ENCODE measurements around the gene MYZAP. TPM values are rescaled to one million over a fixed set of nuclear protein-coding genes. Genes with fewer than 3 reads are reported as not detected.

MYZAP gene
- total and polyA plus RNA-seq, 9 of the 15 experiments (the other 6 are each of a cell fraction or from before 2014, with no cell fraction given), result 0.03 TPM; not detected in 8

GRCh38 chr15:57734860-57735259 is 143.2 kb downstream of the MYZAP start:
- ChIA-PET POLR2A (interaction anchor here (0.8 to 1.4 kb wide), 2 partner anchors 10 to 27 kb away, joined by 3 read pairs; no protein-coding TSS in a partner anchor), CTCF (ENCODE audit: low intra/inter-chr PET ratio) (no interaction called here)
- no peak for ATAC-seq
- in situ Hi-C loops (cut with MboI), result loop anchor here (25.0 kb wide), 1 partner anchor 327 kb away; the partner anchor contains the start of gene ALDH1A2
- Histone ChIP-seq H3K9ac (ENCODE audit: insufficient read depth in 1 of 2, low read depth in 2 of 2, low read length in 2 of 2) (no peak overlapping the region), H3K4me2 (ENCODE audit: insufficient read depth, low read length) (no peak overlapping the region), H3K27me3 (ENCODE audit: control insufficient read depth in 2 of 2, insufficient read depth in 2 of 2, low read length in 2 of 2) (peaks cover 0 to 4% of the 10 kb centered on the region in 2 experiments; a peak in 1 of 5 replicates), H3K9me3 (replicated peaks; ENCODE audit: control insufficient read depth, insufficient read depth, low read depth, low read length) (no peaks in the 10 kb centered on the region; the same call in 1 of the 2 replicates), H4K20me1 (replicated peaks; ENCODE audit: control insufficient read depth, insufficient read depth, low read length) (no peaks in the 10 kb centered on the region), H3K9me1 (ENCODE audit: control insufficient read depth, insufficient read depth, low read length) (no peaks in the 10 kb centered on the region), H2AFZ (ENCODE audit: low read depth, low read length) (no peak overlapping the region), H3K27ac (ENCODE audit: extremely low read depth, low read depth, low read length) (no peak overlapping the region), H3K79me2 (ENCODE audit: control insufficient read depth, insufficient read depth, low read length) (no peaks in the 10 kb centered on the region), H3K36me3 (ENCODE audit: control insufficient read depth, insufficient read depth, low read length) (no peaks in the 10 kb centered on the region; the same call in 2 of the 3 replicates), H3K4me1 (replicated peaks in 1 of 2; ENCODE audit: control insufficient read depth in 2 of 2, insufficient read depth in 2 of 2, low read length in 2 of 2) (peaks cover 0 to 14% of the 10 kb centered on the region in 2 experiments; a peak in 3 of 5 replicates), H3K4me3 (no peak overlapping the region)
- DNase-seq (ENCODE audit: extremely low read depth in 1 of 4, low spot score in 3 of 4), result no peak
- intact Hi-C loops (cut with micrococcal nuclease), result loop anchor here (5.0 kb wide), 2 partner anchors 337 to 447 kb away; no protein-coding TSS in a partner anchor
- 5% methylated on average over 2 of the region's 2 CpGs for WGBS (ENCODE audit: insufficient coverage, low coverage, missing lambda C conversion rate)
- no TSS peak for BruUV-seq (replicated peaks)
- FAIRE-seq, result no peak
- TF ChIP-seq ARNT (IDR thresholded peaks at IDR 0.05), result no peak
- no peak for TF ChIP-seq BCL6 (CRISPR knock-in tag; IDR thresholded peaks at IDR 0.05)
- no peak for TF ChIP-seq ZNF431 (CRISPR knock-in tag; IDR thresholded peaks at IDR 0.05)
- peak; percentile 74 for TF ChIP-seq C11orf30 (IDR thresholded peaks at IDR 0.05; ENCODE audit: low read depth)
- no peak for TF ChIP-seq TFAM (CRISPR knock-in tag; conservative IDR thresholded peaks at IDR 0.05)
- no peak for TF ChIP-seq EWSR1 (IDR thresholded peaks at IDR 0.05; ENCODE audit: borderline replicate concordance, low read depth, partially characterized antibody)
- TF ChIP-seq SP2 (IDR thresholded peaks at IDR 0.05; ENCODE audit: extremely low read depth, low read depth, low read length, poor library complexity, severe bottlenecking), result no peak
- TF ChIP-seq KDM5B (IDR thresholded peaks at IDR 0.05; ENCODE audit: insufficient replicate concordance, low read depth, low read length), result no peak
- TF ChIP-seq SREBF2 (CRISPR knock-in tag; IDR thresholded peaks at IDR 0.05), result no peak
- TF ChIP-seq IRF1 (CRISPR knock-in tag; IDR thresholded peaks at IDR 0.05; ENCODE audit: borderline replicate concordance), result no peak
- TF ChIP-seq ZNF76 (CRISPR knock-in tag; IDR thresholded peaks at IDR 0.05; ENCODE audit: borderline replicate concordance), result no peak
- TF ChIP-seq KLF16 (IDR thresholded peaks at IDR 0.05), result no peak
- no peak for TF ChIP-seq RBM22 (IDR thresholded peaks at IDR 0.05; ENCODE audit: low read depth, low read length, poor library complexity, severe bottlenecking)
- TF ChIP-seq ZNF146 (CRISPR knock-in tag; IDR thresholded peaks at IDR 0.05; ENCODE audit: unreplicated experiment), result no peak
- TF ChIP-seq ZNF316 (IDR thresholded peaks at IDR 0.05), result peak; percentile 73
- no peak for TF ChIP-seq IRF2 (CRISPR knock-in tag; IDR thresholded peaks at IDR 0.05)
- no peak for TF ChIP-seq RNF219 (CRISPR knock-in tag; IDR thresholded peaks at IDR 0.05)
- no peak for TF ChIP-seq TEAD4 (IDR thresholded peaks at IDR 0.05; ENCODE audit: low read length)
- no peak for TF ChIP-seq TEAD4 (CRISPR knock-in tag; IDR thresholded peaks at IDR 0.05; ENCODE audit: borderline replicate concordance)
- TF ChIP-seq MCM3 (IDR thresholded peaks at IDR 0.05), result no peak
- TF ChIP-seq FIP1L1 (IDR thresholded peaks at IDR 0.05; ENCODE audit: low read depth, low read length, poor library complexity, severe bottlenecking), result no peak
